Middle frontal gyrus (tissue), 1 donor: ENCODE measurements around the gene TM6SF1.
"Not testable (repeated sequence)": the region's sequence is repeated elsewhere in the genome, so short reads cannot be mapped to it uniquely, and the experiment has no call there.

Source experiments
- DNase-seq: peaks from one replicate; pipeline ENCODE4 v3.0.0-alpha.2; 2015; ENCODE audit warnings: low spot score; ENCODE audit errors: extremely low spot score

The TM6SF1 gene

DNA sequence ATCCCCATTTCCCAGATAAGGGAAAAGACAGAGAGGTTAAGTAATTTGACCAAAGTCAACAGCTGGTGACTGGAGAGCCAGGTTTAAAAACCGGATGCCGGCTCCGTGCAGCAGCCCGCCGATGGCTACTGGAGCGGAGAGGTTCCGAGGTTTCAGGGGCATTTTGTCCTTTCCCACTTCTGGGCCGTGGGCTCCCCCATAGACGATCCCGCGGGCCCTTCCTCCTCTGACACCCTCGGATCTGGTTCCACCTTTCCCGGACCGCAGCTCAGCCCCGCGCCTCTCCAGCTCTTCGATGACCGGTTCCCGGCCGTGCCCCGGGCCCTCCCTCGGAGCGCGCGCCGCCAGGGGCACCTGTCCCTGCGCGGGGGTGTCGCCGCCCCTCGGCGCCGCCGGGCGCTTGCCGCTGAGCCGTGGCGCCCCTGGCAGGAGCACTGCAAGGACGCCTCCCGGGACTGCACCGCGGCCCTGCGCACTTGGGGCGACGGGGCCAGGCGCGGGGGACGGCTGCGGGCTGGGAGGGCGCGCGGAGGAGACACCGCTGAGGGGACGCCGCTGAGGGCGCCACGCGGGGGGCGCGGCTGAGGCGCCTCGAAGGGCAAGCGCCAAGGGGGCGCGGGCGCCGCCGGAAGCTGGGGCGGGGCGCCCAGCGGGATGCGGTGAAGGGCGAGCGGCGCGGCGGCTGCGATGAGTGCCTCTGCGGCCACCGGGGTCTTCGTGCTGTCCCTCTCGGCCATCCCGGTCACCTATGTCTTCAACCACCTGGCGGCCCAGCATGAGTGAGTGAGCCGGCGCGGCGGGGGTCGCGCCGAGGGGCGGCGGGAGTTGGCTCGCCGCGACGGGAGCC, at the start of gene TM6SF1:
Gene TM6SF1 (plus strand): TSS at position 652 of the 847 bp plus-strand sequence. CDS start 36 bp downstream, at position 688.
- no peak for DNase-seq

DNA sequence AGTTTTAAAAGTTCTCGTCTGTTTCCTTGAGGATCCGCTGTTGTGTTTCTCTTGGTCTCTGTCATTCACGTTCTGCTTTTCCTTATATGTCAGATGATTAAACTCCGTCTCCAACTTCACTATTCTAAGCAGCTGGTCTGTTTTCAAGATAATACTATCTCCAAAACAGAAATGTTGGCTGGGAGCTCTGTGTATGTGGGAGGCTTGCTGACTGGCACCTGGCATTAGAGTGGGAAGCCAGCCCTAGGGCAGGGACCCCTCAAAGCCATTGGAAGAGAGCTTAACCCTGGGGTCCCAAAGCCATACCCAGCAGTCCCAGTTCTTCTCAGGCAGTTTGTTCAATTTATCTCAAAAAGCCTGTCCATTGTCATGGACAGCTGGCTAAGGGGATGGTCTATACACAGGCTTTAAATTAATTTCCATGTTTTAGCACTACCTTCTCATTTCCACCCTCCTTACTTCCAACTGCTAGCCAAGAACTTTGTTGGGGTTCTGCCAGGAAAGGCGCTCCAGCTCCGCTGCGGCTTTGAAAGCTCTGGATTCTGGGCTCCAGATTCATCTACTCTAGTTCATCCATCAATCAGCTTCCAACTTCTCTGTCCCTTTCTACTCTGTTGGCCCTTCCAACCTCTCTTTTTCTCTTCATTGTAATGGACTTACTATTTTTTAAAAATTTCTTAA, 49.6 kb upstream of the TM6SF1 start:
- no peak for DNase-seq

DNA sequence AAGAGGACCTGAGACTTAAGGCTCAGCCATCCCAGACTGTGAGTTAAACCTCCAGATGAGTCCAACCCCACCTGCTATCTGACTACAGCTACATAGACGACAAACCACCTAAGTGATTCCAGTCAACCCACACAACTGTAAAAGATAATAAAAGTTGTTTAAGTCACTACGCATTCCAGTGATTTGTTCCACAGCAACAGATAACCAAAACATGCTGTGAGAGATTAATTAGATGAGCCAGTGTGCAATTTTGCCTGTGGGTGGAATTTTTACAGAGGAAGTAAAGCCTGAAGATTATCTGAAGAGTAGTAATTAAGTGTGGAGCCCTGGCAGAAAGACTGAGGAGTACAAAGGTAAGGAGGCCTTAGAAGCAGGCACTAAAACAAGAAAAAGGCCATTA, 45.8 kb upstream of the TM6SF1 start:
- no peak for DNase-seq

DNA sequence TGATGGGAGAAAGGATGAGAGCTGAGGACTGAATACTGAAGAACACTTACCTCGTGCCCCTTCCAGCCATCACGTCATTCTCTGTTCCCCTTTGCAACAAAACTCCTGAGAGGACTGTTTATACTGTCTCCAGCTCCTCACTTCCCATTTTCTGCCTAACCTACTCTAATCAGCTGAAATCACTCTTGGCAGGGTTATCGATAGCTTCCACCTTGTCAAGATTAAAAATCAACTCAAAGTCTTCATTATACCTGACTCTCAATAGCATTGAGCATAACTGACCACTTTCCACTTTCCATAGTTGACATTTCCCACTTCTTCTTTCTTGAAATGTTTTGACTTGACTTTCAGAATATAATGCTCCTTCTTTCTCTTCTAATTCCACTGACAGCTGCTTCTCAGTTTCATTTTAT, 44.7 kb upstream of the TM6SF1 start:
- no peak for DNase-seq

DNA sequence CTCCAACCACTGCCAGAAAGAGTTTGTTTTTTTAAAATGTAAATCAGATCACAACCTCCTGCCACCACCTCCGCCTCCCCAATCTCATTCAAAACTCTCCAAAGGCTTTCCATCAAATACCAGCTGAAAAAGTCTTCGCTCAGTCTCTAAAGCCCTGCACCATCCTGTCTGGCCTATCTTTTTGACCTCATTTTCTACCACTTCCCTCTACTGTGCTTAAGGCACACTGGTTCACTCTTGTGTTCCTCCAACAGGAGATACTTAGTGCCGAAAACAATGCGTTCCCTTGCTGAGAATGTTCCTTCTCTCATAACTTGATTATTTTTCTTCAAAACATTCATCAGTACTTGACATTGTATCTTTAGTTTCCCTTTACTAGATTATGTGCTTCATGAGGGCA, 43.9 kb upstream of the TM6SF1 start:
- DNase-seq, result no peak

DNA sequence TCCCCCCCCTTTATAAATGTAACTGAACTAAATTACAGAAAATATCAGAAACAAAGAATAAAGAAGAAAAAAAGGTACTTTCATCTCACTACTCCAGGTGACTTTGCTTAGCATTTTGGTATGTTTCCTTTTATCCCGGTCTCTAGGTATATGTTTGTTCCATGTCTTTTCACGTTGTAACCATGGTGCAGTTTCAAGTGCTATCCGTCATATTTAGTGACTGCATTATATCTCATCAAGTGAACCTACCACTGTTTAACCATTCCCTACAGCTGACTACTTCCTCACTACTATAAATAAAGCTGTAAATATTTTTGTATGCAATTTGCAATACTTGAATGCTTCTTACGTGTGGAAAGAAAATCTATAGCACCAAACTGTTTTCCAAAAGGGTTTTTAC, 42.6 kb upstream of the TM6SF1 start:
- no peak for DNase-seq

DNA sequence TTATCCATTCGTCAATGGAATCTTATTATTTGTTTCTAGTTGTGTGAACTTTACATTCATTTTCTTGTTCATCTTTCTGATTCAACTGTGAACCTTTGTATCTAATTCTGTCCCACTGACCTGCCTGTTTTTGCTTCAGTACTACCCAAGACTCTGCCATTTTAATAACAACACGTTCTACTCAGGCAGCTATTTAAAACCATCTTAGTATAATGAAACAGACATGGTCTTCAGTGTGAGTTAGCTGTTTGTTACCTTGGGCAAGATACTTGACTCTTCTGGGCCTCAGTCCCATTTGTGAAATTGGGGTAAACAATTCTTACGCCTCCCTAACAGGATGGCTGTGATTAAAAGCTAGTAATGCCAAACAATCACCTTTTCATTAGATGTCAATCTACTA, 42.0 kb upstream of the TM6SF1 start:
- DNase-seq, result no peak

DNA sequence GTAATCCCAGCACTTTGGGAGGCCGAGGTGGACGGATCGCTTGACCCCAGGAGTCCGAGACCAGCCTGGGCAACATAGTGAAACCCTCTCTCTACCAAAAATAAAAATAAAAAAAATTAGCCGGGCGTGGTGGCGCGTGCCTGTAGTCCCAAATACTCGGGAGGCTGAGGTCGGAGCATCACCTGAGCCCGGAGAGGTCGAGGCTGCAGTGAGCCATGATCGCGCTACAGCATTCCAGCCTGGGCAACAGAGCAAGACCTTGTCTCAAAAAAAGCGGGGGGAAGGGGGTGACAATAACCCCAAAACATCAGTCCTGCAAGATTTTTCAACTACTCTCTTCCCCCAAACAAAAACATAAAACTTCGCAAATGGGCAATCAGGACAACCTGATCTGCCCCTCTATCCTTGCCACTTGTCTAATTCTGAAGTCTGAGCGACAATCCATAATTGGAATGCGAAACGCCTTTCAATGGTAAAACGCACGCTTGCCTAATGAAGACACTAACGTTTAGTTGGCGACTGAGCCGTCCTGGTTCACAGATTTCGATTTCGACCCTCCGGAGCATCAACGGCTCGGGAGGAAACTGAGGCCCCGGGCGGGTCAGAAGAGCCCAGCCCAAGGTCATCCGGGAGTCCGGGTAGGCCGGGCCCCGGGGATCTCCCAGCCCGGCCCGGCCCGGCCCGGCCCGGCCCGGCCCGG, 41.3 kb upstream of the TM6SF1 start:
- DNase-seq, result no peak

DNA sequence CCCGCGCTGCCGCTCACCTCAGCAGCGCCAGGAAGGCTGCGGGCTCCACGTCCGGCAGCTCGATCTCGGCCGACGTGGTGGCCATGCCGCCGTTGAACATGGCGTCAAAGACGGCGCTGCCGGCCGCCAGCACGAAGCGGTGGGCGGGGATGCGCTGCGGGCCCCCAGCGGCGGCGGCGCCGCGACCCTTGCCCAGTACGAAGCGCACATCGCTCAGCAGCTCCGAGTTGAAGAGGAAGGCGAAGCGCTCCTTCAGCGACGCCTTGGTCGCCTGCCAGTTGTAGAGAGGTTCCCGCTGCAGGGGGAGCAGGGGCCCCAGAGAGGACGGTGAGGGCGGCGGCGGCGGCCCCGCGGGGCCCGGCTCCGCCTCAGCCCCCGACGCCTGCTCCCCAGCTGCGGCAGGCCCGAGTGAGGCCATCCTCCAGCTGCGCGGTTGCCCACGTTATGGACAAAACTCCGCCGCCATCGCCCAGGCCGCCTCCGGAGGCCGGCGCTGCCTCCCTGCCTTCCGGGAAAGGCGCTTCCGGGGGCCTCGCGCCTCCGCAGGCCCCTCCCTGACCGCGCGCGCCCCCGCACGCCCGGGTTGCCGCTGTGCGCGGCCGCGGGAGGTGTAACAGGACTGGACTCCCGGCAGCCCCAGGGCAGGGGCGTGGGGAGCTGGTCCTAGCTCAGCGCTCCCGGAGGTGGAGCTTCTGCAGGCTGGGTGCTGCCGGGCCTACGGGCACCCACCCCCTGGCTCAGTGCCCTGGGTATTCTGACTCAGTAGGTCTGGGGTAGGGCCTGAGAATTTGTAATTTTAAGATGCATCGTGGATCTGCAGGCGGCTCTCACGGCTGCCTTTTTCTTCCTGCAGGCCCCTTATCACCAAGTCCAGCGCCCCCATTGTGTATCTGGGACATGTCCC, 40.5 kb upstream of the TM6SF1 start, which contains the start of gene BTBD1:
Gene BTBD1 (minus strand): TSS at position 519 of the 904 bp plus-strand sequence. CDS start 101 bp downstream, at position 418.
- peak; percentile 84 for DNase-seq

DNA sequence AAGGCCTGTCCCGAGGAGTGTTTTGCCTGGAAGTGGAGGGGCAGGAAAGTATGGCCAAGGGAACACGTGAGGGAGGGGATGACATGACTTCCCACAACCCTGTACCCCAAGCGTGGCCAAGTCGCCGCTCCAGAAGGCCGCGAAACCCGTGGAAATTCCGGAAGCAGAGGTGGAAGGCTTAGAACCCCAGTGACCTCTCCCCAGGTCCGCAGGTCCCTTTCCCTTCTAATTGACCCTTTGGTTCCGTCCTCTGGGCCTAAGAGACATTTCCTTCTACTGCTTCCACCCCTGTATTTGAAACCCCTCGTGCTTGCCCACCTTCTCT, 39.8 kb upstream of the TM6SF1 start:
- DNase-seq, result no peak

DNA sequence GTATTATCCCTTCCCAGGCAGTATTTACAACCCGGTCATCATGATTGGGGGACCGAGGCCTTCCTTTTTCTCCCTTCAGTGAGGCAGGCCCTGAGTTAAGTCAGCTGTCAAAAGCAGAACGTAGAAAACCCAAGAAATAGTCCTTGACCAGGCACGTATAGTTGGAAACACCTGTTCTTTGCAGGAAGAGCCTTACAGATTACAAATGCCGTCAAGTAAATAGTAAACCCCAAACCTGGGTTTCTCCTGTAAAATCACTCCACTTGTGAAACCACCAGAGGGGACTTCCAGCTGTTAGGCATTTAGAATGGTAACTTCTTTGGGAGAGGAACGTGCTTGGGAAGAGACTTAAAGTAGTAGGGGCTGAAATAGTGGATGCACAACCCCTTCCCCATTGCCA, 39.4 kb upstream of the TM6SF1 start:
- no peak for DNase-seq

DNA sequence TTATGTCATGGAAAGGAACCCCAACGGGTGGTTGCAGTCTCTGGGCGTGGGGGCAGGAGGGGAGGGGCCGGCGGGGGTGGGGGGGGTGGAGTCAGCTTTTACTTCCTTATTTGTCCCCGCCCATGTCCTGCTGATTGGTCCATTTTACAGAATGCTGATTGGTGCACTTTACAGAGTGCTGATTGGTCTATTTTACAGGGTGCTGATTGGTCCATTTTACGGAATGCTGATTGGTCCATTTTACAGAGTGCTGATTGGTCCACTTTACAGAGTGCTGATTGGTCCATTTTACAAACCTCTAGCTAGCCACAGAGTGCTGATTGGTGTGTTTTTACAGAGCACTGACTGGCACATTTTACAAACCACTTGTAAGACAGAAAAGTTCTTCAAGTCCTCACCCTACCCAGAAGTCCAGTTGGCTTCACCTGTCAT, 38.2 kb upstream of the TM6SF1 start:
- not testable (repeated sequence) for DNase-seq

DNA sequence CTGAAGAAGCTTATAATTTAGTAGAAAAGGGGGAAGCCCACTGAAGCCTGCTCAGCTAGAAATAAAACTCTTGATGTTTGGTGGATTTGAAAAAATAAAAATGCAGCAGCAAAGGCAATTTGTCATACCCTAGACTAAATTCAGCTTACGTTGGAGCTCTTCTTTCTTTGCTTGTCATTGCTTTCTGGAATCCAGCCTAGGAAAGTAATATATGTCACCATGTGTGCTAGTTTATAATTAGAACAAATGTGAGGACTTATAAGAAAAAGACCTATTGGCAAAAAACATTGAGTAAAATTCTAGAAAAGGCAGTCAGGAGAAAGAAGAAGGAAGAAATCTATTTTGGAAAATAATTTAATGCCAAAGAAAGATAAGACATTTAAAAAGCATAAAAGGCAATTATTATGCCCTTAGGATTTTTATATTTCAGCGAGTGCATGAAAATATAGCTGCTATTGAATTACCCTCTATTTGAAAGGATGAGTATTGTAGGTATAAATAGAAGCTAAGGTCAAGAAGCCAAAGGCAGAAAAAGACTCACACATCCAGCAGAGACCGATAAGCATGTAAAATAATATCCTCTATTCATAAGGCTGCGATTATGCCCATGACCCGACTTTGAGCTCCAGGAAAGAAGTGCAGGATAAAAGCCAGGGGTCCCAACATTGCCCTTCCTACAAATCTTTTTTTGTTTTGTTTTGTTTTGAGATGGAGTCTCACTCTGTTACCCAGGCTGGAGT, 29.8 kb upstream of the TM6SF1 start:
- no peak for DNase-seq

DNA sequence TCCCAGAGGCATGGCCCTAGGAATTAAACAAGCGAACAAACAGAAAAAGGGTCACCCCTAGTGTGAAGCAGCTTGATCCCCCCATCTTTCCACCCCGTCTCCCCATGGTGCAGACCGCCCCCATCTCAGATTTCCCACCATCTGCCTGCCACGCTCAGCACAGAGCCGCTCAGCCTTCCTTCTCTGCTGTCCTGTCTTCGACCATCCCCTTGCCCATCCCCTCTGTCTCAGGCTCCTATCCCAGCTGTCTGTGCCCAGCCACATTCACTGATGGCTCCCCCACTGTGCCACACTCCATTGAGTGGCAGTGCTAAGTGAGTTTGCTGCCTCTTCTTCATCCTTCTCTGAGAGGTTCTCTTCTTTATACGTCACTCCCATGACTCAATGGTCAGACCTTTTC, 28.7 kb upstream of the TM6SF1 start:
- DNase-seq, result no peak

DNA sequence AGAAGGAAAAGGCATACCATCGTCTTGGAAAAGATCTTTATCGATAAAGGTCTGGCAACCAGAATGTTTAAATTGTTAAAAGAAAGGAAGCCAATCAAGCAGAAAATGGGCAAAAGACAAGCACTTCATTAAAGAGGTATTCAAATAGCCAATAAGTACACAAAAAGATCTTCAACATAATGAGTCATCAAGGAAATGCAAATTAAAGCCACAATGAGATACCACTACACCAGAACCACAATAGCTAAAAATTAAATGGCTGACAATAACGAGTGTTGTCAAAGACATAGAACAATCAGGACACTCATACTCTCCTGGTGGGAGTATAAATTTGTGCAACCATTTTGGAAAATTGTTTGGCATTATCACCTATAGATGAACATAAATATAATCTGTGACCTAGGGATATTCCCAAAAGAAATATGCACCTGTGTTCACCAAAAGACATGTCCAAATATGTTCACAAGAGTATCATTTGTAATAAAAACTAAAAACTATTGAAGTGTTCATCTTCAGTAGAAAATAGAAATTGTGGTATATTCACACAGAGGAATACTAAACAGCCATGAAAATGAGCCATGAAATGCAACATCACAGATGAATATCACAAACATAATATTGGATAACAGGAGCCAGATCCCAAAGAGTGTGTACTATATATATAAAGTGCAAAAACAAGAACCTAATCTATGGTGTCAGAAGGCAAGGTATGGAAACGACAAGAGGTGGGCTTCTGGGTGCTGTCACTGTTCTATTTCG, 26.0 kb upstream of the TM6SF1 start:
- DNase-seq, result no peak

DNA sequence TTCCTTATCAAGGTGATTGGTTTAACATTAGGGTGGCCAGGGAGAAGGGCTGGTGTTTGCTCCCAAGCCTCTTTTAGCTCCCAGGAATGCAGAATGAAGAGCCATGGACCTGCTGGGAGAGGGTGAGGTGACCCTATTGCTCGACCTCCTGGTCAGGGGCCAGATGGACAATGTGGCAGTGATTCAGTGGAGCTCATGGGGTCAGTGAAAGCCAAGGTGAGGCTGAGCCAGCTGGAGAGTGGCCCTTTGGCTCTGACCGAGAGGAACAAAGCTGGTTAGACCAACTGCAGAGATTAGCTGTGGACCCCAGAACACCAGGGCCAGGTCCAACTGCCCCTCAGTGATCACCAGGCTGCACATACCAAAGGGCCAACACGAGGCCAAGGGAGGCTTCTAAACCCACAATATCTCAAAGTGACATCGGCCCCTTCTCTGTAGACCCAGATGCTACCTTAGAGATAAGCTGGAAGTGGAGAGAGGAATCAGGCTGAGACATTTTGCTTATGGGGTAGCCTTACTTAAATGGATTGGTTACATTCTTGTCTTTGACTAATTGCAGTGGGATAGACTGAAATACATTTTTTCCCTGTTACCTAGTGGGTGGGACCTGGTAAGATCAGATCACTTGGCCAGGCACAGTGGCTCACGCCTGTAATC, 24.6 kb upstream of the TM6SF1 start:
- no peak for DNase-seq

DNA sequence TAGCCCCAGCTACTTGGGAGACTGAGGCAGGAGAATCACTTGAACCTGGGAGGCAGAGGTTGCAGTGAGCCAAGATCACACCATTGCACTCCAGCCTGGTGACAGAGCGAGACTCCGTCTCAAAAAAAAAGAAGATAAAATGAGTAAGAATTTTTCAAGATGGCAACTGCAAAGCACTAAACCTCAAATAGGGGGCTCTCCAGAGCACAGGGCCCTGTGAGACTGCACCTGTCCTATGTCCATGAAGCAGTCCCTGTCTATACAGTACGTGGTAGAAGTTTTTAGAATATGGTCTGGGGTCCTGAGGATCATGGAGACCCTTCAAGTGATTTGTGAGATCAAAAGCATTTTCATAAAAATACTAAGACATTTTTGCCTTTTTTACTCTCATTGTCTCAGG, 22.0 kb upstream of the TM6SF1 start:
- DNase-seq, result not testable (repeated sequence)

DNA sequence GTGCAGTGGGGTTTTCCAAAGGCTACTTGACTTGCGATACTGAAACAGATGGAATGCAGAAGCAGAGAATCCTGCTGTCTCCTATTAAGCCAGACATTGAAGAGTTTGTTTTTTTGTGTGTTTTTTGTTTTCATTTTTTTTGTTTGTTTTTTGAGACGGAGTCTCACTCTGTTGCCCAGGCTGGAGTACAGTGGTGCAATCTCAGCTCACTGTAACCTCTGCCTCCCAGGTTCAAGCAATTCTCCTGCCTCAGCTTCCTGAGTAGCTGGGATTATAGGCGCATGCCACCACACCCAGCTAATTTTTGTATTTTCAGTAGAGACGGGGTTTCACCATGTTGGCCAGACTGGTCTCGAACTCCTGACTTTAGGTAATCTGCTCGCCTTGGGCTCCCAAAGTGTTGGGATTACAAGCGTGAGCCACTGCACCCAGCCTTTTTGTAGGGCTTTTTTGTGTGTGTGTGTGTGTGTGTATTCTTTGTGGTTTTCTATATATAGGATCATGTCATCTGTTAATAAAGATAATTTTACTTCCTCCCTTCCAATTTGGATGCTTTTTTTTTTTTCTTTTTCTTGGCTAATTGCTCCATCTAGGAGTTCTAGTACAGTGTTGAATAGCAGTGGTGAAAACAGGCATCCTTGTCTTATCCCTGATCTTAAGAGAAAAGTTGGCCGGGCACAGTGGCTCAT, 21.4 kb upstream of the TM6SF1 start:
- DNase-seq, result not testable (repeated sequence)

DNA sequence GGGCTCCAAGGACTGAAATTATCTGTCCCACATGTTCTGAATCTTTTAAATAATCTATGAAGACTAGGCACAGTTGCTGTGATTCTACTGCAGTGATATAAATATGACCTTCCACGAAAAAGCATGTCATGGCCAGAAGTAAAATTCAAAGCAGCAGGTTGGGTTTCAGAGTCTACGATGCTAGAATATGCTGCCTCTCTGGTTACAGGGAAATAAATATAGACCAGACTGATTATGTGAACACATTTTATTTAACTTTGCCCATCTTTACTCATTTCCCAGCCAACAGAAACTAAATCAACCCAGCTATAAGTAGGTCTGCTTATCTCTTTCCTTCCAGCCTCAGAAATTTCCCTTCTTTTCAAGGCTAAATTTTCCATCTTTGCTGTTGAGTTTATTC, 19.9 kb upstream of the TM6SF1 start:
- DNase-seq, result no peak
